ENCODE measurements around the gene DCUN1D4.
"Not testable (repeated sequence)": the region's sequence is repeated elsewhere in the genome, so short reads cannot be mapped to it uniquely, and the experiment has no call there.

DCUN1D4 gene

DNA sequence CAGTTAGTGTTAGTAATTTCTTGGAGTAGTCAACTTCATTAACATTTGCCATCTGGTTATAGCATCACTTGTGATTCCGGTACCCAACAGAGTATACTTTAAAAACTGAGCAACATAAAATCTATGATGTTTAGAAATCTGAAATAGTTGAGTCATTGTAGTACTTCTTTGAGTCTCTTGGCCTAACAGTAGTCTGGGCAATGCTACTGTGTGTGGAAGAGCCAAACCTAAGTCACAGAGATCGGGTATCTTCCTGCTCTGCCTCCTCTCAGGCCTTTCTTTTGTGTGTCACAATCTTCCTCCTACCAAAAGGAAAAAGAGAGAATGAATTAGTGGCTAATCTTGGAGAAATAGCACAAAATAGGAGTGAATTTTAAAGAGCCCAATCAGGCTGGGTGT lies 25.5 kb downstream of the DCUN1D4 start:
- H3K4me1 Mint-ChIP-seq, result no peaks in the 10 kb centered on the region
- H3K27ac Mint-ChIP-seq, result no peak overlapping the region
- H3K27me3 Mint-ChIP-seq, result no peaks in the 10 kb centered on the region
- no peaks in the 10 kb centered on the region for H3K9me3 Mint-ChIP-seq
- no peak for ATAC-seq
- H3K36me3 Mint-ChIP-seq, result peaks cover 62% of the 10 kb centered on the region
- no peak overlapping the region for H3K4me3 Mint-ChIP-seq

DNA sequence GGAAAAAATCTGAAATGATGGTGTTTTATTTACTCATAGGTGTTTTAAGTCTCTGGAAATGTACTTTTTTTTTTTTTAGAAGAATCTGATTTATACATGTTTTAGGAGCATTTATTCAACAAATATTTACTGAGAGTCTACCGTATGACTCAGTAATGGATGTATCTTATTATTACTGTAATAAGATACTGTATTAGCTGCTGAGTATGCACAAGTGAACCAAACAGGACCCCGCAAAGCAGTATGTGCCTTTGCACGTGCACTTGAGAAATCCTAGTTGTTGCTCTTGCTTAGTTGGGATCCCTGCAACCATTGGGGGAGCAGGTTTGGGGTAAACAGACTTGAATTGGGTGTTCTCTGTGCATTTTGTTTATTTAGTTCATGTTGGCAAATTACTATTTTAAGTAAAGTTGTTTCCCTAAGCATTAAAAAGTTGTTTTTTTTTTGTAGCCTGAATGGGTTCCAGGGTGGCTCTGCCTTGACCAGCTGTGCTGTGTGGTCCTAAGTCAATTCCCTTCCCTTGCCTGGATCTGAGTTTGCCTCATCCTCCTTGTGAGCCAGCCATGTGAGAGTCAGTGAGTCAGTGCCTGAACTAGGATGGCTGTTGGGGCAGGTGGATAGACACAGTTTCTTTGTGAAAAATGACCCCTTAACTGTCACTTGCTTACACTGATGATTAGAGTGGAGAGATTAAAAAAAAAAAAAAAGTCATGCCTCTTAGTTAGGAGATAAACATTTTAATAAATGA lies 27.7 kb downstream of the DCUN1D4 start:
- Mint-ChIP-seq H3K9me3 (peaks cover 2% of the 10 kb centered on the region), H3K4me1 (no peaks in the 10 kb centered on the region), H3K27ac (no peak overlapping the region), H3K27me3 (no peaks in the 10 kb centered on the region), H3K36me3 (peaks cover 70% of the 10 kb centered on the region), H3K4me3 (no peak overlapping the region)
- ATAC-seq, result no peak

DNA sequence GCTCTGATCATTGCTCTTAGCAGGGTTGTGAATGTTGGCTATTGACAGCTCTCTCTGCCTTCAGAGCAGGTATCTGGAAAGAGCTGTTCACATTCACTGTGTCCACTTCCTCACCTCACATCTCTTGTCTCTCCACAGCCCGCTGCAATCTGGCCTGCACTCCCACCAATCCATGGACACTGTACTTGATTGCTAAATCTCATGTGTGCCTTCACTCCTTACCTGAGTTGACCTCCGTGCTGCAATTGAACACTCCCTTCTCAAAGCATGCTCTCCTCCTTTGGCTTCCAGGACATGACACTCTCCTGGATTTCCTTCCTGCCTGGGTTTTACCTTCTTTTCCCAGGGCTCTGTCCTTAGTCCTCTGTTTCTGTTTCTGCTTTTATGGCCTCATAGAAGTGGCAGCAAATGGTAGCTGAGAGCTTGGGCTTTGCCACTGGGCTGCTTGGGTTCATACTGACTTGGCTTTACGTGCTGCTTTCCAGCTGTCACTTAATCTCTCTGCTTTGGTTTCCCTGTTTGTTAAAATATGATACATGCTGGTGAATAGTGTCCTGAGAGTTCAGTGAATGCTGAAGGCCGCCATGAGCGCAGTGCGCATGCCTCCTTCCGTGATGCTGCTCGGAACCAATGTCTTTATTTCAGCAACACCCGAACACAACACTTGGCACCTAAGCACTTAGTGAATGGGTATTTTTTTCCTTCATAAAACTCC lies 29.5 kb downstream of the DCUN1D4 start:
- Mint-ChIP-seq H3K27ac (no peak overlapping the region), H3K27me3 (no peaks in the 10 kb centered on the region), H3K36me3 (peaks cover 64% of the 10 kb centered on the region), H3K4me3 (no peak overlapping the region), H3K4me1 (no peaks in the 10 kb centered on the region), H3K9me3 (peaks cover 3% of the 10 kb centered on the region)
- ATAC-seq, result no peak

DNA sequence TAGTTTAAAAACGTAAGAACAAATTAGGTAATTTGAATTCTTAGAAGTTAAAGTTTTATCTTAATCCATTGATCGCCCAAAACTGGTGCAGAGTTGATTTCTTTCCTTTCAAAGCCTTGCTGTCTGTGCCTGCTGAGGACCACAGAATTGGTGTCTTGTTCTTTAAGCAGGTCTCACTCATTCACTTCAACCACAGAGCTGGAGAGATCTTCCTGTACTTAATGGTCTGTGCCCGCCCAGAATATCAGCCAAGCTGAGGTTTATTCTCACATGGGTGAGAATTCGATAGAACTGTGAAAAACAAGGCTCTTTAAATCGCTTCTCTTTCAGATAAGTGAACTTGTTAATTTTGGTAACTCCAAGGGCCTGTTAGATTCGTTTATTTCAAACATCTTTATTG lies 31.6 kb downstream of the DCUN1D4 start:
- ATAC-seq, result no peak
- Mint-ChIP-seq H3K36me3 (peaks cover 80% of the 10 kb centered on the region), H3K4me1 (no peaks in the 10 kb centered on the region), H3K4me3 (no peak overlapping the region), H3K9me3 (peaks cover 3% of the 10 kb centered on the region), H3K27me3 (no peaks in the 10 kb centered on the region), H3K27ac (no peak overlapping the region)

DNA sequence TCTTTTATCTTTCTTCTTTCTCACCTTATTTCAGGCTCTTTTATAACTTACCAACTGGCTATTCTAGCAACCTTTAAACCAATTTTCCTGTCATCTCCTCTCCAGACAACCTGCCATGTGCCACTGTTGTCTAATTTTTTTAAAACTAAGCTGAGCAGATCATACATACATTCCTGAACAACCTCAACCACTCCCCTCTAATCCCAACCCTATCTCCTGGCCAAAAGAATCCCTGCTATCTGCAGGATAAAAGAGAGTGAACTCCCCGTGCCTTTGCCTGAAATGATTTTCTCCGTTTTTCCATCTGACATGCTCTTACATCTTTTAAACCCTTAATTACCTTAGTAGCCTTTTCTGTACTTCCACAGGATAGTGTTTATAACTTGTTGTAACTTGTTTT lies 35.5 kb downstream of the DCUN1D4 start:
- Mint-ChIP-seq H3K36me3 (peaks cover 77% of the 10 kb centered on the region), H3K4me3 (no peak overlapping the region), H3K27ac (no peak overlapping the region), H3K4me1 (no peaks in the 10 kb centered on the region), H3K27me3 (no peaks in the 10 kb centered on the region), H3K9me3 (peaks cover 3% of the 10 kb centered on the region)
- no peak for ATAC-seq

DNA sequence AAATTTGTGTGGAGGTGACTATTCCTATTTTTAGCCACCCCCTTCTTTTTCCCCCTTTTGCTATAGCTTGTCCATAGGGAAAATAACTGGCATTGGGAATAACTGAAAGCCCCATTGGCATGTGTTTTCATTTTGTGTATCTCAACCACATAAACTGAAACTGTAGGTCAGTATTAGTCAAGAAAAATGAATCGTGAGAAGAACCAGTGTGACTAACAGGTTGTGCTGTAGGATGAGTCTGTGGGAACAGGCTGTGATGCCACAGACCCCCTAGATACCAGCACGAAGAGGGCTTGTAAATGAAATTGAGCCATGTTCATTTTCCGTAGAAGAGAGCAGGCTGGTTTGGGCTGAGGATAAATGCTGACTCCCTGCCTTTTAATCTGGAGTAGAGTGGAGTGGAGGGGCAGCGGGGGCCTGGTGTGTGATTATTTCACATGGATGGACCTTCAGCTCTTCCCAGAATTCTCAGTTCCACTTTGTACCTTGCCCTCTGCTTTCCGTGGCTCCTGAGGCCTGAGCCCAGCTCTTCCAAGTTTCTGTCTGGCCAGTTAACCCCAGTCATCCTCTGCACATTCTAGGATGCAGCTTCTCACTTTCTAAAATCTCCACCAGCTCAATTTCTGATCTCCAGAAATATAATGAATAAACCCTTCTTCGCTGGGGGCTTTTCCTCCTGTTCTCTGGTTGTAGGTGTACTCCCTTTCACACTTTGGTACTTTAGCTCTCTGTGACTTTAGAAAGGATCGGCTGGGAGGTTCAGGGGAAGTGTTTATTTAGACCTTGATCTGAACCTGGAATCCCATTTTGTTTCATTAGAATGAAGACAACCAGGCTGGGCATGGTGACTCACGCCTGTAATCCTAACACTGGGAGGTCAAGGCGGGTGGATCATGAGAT lies 37.3 kb downstream of the DCUN1D4 start:
- no peak overlapping the region for H3K27ac Mint-ChIP-seq
- H3K36me3 Mint-ChIP-seq, result peaks cover 74% of the 10 kb centered on the region

DNA sequence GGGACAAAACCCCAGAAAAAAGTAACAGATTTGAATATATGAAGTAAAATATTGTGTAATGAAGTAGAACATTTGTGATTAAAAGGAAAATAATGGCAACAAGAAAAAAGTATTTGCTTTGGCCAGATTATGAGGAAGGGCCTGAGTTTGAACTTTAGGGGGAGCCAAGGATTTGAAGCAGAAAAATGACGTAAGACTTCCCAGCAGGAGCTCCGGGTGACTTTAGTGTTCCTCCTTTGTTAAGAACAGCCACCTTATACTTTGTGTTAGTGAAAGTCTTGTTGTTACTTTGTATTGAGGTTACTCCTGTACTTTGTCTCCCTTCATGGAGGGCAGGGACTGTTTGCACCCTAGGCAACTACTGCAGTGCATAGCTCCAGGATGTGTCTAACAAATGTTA lies 41.1 kb downstream of the DCUN1D4 start:
- no peak for ATAC-seq
- H3K4me1 Mint-ChIP-seq, result no peaks in the 10 kb centered on the region
- H3K9me3 Mint-ChIP-seq, result no peaks in the 10 kb centered on the region
- H3K27ac Mint-ChIP-seq, result no peak overlapping the region
- H3K4me3 Mint-ChIP-seq, result no peak overlapping the region
- no peaks in the 10 kb centered on the region for H3K27me3 Mint-ChIP-seq
- H3K36me3 Mint-ChIP-seq, result peaks cover 60% of the 10 kb centered on the region

More for the DNA sequence above, 37.3 kb downstream of the DCUN1D4 start:
- Mint-ChIP-seq H3K9me3 (peaks cover 3% of the 10 kb centered on the region), H3K27me3 (no peaks in the 10 kb centered on the region), H3K4me1 (no peaks in the 10 kb centered on the region), H3K4me3 (no peak overlapping the region)
- no peak for ATAC-seq

DNA sequence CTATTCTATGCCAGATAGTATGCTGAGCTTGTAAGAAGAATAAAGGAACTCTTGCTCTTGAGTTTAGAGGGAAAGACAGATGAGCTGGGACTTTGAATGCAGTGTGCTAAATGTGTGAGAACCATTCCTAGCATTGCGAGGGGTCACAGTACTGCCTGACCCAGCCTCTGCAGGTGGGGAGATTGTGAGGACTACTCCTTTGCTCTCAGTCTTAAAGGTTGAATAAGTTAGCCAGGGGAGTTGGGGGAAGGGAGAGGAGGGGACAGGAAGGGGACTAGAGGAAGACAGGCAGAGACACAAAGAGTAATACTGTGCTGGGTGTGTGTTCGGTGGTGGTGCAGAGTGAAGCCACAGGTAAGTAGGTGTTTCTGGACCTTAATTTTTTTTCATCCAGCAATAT lies 41.7 kb downstream of the DCUN1D4 start:
- no peak for ATAC-seq
- H3K27ac Mint-ChIP-seq, result no peak overlapping the region
- H3K4me3 Mint-ChIP-seq, result no peak overlapping the region
- no peaks in the 10 kb centered on the region for H3K4me1 Mint-ChIP-seq
- H3K9me3 Mint-ChIP-seq, result no peaks in the 10 kb centered on the region
- H3K36me3 Mint-ChIP-seq, result peaks cover 58% of the 10 kb centered on the region
- no peaks in the 10 kb centered on the region for H3K27me3 Mint-ChIP-seq

DNA sequence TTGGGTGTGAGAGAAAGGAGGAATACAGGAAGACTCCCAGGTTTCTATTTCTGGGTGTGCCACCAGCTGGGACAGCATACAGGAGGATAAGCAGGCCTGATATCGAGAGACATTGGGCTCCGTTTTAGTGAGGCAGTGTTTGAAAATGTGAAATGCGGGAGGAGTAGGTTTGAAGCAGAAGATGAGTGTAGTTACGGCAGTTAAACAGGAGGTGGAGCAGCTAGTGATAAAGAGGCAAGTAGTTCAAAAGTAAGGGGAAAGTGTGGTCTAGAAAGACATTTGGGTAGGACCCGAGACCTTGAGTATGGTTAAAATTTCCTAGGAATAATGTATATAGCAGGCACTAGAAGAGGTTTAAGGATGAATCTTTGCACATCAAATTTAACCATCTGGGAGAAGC lies 42.4 kb downstream of the DCUN1D4 start:
- H3K4me1 Mint-ChIP-seq, result no peaks in the 10 kb centered on the region
- no peak overlapping the region for H3K27ac Mint-ChIP-seq
- no peak for ATAC-seq
- H3K36me3 Mint-ChIP-seq, result peaks cover 55% of the 10 kb centered on the region
- H3K4me3 Mint-ChIP-seq, result no peak overlapping the region
- no peaks in the 10 kb centered on the region for H3K9me3 Mint-ChIP-seq
- no peaks in the 10 kb centered on the region for H3K27me3 Mint-ChIP-seq

DNA sequence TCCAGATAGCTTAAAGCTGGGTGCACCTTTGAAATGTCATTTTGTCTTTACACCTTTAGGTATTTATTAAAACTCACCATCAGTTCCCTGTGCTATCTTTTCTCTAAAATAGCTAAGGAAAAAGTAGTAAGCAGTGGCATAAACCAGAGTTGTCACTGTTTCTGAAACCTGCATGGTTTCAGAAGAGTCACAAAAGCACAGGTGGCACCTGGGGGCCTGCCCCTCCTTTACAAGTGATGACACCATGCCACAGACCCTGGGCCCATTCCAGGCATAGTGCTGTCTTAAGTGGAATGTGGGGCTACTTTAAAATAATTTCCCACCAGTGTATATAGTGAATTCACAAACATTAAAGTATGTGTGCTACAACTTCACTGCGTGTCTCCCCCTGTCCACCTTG lies 47.8 kb downstream of the DCUN1D4 start:
- Mint-ChIP-seq H3K27me3 (no peaks in the 10 kb centered on the region), H3K9me3 (no peaks in the 10 kb centered on the region), H3K36me3 (peaks cover 31% of the 10 kb centered on the region), H3K27ac (no peak overlapping the region), H3K4me3 (no peak overlapping the region), H3K4me1 (no peaks in the 10 kb centered on the region)
- ATAC-seq, result no peak

DNA sequence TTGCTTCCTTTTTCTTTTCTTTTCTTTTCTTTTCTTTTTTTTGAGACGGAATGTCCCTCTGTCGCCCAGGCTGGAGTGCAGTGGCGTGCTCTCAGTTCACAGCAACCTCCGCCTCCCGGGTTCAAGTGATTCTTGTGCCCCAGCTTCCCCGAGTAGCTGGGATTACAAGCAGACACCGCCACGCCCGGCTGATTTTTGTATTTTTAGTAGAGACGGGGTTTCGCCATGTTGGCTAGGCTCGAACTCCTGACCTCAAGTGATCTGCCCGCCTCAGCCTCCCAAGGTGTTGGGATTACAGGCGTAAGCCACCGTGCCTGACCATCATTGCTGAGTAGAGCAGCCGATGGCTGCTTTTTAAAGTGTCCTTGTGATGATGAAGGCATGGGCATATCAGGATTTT lies 50.4 kb downstream of the DCUN1D4 start:
- H3K4me1 Mint-ChIP-seq, H3K4me3 Mint-ChIP-seq, H3K27me3 Mint-ChIP-seq, H3K27ac Mint-ChIP-seq, ATAC-seq, H3K9me3 Mint-ChIP-seq: not testable (repeated sequence)
- H3K36me3 Mint-ChIP-seq, result peaks cover 37% of the 10 kb centered on the region

DNA sequence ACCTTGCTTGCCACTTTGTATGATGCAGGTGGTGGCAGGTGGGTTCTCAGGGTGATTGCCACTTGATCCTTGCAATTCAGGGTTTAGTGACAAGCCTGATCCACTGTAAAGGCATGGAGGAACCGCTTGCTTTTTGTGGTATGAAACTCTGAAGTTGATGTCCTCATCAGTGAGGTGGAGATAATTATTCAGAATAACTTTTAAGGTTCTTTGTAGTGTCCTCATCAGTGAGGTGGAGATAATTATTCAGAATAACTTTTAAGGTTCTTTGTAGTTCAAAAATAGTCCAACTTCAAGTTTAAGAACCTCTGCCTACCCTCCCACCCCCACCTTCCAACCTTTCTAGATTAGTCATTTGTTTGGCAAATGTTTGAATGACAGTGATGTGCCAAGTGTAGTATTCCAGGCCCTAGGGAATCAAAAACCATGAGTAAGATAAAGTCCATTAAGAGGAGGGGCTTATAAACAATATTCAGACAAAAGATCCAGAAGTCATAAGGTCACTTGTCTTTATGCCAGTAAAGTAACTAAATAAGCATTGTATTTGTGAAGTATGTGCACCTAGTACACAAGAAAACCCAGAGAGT lies 51.2 kb downstream of the DCUN1D4 start:
- no peak for ATAC-seq
- peaks cover 41% of the 10 kb centered on the region for H3K36me3 Mint-ChIP-seq
- H3K27ac Mint-ChIP-seq, result no peak overlapping the region
- no peak overlapping the region for H3K4me3 Mint-ChIP-seq
- H3K9me3 Mint-ChIP-seq, result no peaks in the 10 kb centered on the region
- H3K27me3 Mint-ChIP-seq, result no peaks in the 10 kb centered on the region
- H3K4me1 Mint-ChIP-seq, result peaks cover 5% of the 10 kb centered on the region

DNA sequence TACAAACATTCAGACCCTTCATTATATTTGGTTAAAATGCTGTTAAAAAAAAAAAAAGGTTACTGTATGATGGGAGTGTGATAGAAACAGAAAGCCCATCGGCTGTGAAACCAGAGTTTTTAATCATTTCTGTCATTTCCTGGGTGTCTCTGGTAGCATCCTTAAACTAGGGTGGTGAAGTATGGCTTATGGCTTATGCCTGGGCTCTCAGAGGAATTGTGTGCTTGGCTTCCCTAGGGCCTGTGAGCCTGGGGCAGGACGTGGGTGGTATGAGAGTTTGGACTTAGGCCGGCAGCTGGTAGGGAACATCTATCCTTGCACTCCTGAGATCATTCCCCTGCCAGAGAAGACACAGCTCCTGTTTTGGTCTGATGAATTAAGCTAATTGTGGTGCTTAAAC lies 52.2 kb downstream of the DCUN1D4 start:
- peaks cover 5% of the 10 kb centered on the region for H3K4me1 Mint-ChIP-seq
- no peak overlapping the region for H3K27ac Mint-ChIP-seq
- no peak overlapping the region for H3K4me3 Mint-ChIP-seq
- no peaks in the 10 kb centered on the region for H3K27me3 Mint-ChIP-seq
- ATAC-seq, result no peak
- H3K9me3 Mint-ChIP-seq, result no peaks in the 10 kb centered on the region
- peaks cover 40% of the 10 kb centered on the region for H3K36me3 Mint-ChIP-seq

DNA sequence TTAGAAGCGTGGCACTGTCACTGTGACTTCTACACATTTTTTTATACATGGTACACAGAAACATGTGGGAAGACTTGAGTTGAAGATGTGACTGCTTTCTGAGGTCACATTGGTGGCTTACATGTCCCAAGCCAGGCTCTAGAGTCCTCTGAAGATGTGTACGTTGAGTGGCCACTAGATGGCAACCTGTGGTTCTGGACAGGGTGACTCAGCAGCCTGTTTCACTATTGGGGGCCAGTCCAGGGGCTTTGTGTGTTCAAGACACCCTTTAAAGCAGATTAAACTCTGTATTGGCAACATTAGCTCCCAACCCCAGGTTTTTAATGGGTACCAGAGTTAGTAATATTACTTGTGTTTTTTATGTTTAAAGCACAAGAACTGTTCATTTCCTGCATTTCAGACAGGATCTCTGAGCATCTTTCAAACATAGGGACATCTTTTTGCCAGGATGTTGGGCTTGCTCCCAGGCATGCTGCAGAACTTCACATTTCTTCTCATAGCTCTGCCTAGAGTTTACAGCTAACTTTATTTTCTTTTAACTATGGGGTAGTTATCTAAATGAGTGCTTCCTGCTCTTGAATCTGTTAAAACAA lies 53.0 kb downstream of the DCUN1D4 start:
- Mint-ChIP-seq H3K36me3 (peaks cover 37% of the 10 kb centered on the region), H3K27me3 (no peaks in the 10 kb centered on the region), H3K9me3 (no peaks in the 10 kb centered on the region), H3K27ac (peak overlapping the region; percentile 31), H3K4me1 (peaks cover 5% of the 10 kb centered on the region), H3K4me3 (no peak overlapping the region)
- ATAC-seq, result peak; percentile 89

DNA sequence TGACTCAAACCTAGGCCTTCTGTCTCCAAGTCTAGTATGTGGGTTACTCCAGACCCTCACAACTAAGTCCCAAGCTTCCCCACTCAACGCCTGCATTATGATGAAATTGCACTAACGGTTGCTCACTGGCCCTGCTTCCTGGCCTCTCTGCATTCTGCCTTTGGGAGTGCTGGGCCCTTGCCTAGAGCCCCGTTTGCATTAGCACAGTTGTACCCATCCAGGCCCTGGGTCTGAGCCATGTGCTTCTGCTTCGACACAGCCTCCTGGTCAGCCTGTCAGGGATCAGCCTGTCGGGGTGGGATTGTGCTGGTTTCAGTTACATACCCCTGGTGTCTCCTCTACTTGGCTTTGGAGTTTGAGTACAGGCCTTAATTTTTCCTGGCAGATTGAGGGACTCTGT lies 58.4 kb downstream of the DCUN1D4 start:
- no peak overlapping the region for H3K27ac Mint-ChIP-seq
- H3K4me1 Mint-ChIP-seq, result peaks cover 21% of the 10 kb centered on the region
- H3K9me3 Mint-ChIP-seq, result no peaks in the 10 kb centered on the region
- no peak overlapping the region for H3K4me3 Mint-ChIP-seq
- no peaks in the 10 kb centered on the region for H3K27me3 Mint-ChIP-seq
- ATAC-seq, result no peak
- H3K36me3 Mint-ChIP-seq, result peaks cover 65% of the 10 kb centered on the region

Data from stimulated activated memory B cell treated with anti-CD40 and anti-IgM and Interleukin-4, amounts not matched to agents 10 μg/mL and 1 μg/mL and 100 μg/mL, for 72 hours (primary cell).